ENCODE results near the gene CPHXL.

Gene CPHXL

GRCh38 chr16:75726390-75726789 lies at the start of gene CPHXL:
CPHXL (minus strand) TSS chr16:75726490; CDS start chr16:75726442, 48 bp downstream.
- no peak within 1 kb of the TSS for H3K27ac Mint-ChIP-seq
- H3K4me3 Mint-ChIP-seq, result no peak within 1 kb of the TSS
- H3K36me3 Mint-ChIP-seq (ENCODE audit: low read depth), result no peaks in the 10 kb centered on the region
- H3K4me1 Mint-ChIP-seq (ENCODE audit: low read depth), result no peaks in the 10 kb centered on the region
- H3K27me3 Mint-ChIP-seq (ENCODE audit: low read depth), result no peaks in the 10 kb centered on the region
- H3K9me3 Mint-ChIP-seq, result no peaks in the 10 kb centered on the region

- H3K4me1 Mint-ChIP-seq (ENCODE audit: low read depth), result no peaks in the 10 kb centered on the region
- no peaks in the 10 kb centered on the region for H3K9me3 Mint-ChIP-seq
- H3K36me3 Mint-ChIP-seq (ENCODE audit: low read depth), result no peaks in the 10 kb centered on the region
- peaks cover 12% of the 10 kb centered on the region for H3K27me3 Mint-ChIP-seq (ENCODE audit: low read depth)
- H3K27ac Mint-ChIP-seq, result no peak overlapping the region
- no peak overlapping the region for H3K4me3 Mint-ChIP-seq
Measured at GRCh38 chr16:75774197-75774596, 47.9 kb upstream of the CPHXL start.

GRCh38 chr16:75770051-75770450 lies 43.8 kb upstream of the CPHXL start:
- H3K36me3 Mint-ChIP-seq (ENCODE audit: low read depth), result no peaks in the 10 kb centered on the region
- no peaks in the 10 kb centered on the region for H3K9me3 Mint-ChIP-seq
- no peak overlapping the region for H3K27ac Mint-ChIP-seq
- no peaks in the 10 kb centered on the region for H3K4me1 Mint-ChIP-seq (ENCODE audit: low read depth)
- H3K27me3 Mint-ChIP-seq (ENCODE audit: low read depth), result peaks cover 12% of the 10 kb centered on the region
- H3K4me3 Mint-ChIP-seq, result no peak overlapping the region

- H3K4me3 Mint-ChIP-seq, result no peak overlapping the region
- no peaks in the 10 kb centered on the region for H3K4me1 Mint-ChIP-seq (ENCODE audit: low read depth)
- H3K9me3 Mint-ChIP-seq, result no peaks in the 10 kb centered on the region
- no peaks in the 10 kb centered on the region for H3K36me3 Mint-ChIP-seq (ENCODE audit: low read depth)
- peaks cover 6% of the 10 kb centered on the region for H3K27me3 Mint-ChIP-seq (ENCODE audit: low read depth)
- H3K27ac Mint-ChIP-seq, result no peak overlapping the region
Measured at GRCh38 chr16:75764154-75764768, 38.0 kb upstream of the CPHXL start.

- Mint-ChIP-seq H3K9me3 (no peaks in the 10 kb centered on the region), H3K4me3 (no peak overlapping the region), H3K27ac (no peak overlapping the region), H3K36me3 (ENCODE audit: low read depth) (no peaks in the 10 kb centered on the region), H3K27me3 (ENCODE audit: low read depth) (peaks cover 6% of the 10 kb centered on the region), H3K4me1 (ENCODE audit: low read depth) (no peaks in the 10 kb centered on the region)
Measured at GRCh38 chr16:75763204-75763603, 36.9 kb upstream of the CPHXL start.

GRCh38 chr16:75762746-75763145 lies 36.5 kb upstream of the CPHXL start:
- no peaks in the 10 kb centered on the region for H3K4me1 Mint-ChIP-seq (ENCODE audit: low read depth)

GRCh38 chr16:75761108-75761507 lies 34.8 kb upstream of the CPHXL start:
- H3K27me3 Mint-ChIP-seq (ENCODE audit: low read depth), result no peaks in the 10 kb centered on the region
- H3K27ac Mint-ChIP-seq, result peak overlapping the region; percentile 1
- H3K36me3 Mint-ChIP-seq (ENCODE audit: low read depth), result no peaks in the 10 kb centered on the region
- no peak overlapping the region for H3K4me3 Mint-ChIP-seq
- H3K4me1 Mint-ChIP-seq (ENCODE audit: low read depth), result no peaks in the 10 kb centered on the region
- H3K9me3 Mint-ChIP-seq, result no peaks in the 10 kb centered on the region

More at GRCh38 chr16:75762746-75763145, 36.5 kb upstream of the CPHXL start:
- Mint-ChIP-seq H3K4me3 (no peak overlapping the region), H3K27ac (no peak overlapping the region), H3K9me3 (no peaks in the 10 kb centered on the region), H3K36me3 (ENCODE audit: low read depth) (no peaks in the 10 kb centered on the region), H3K27me3 (ENCODE audit: low read depth) (peaks cover 6% of the 10 kb centered on the region)

- Mint-ChIP-seq H3K9me3 (no peaks in the 10 kb centered on the region), H3K36me3 (ENCODE audit: low read depth) (no peaks in the 10 kb centered on the region), H3K4me3 (no peak overlapping the region), H3K4me1 (ENCODE audit: low read depth) (no peaks in the 10 kb centered on the region), H3K27me3 (ENCODE audit: low read depth) (no peaks in the 10 kb centered on the region), H3K27ac (no peak overlapping the region)
Measured at GRCh38 chr16:75760018-75760519, 33.8 kb upstream of the CPHXL start.

GRCh38 chr16:75758215-75758614 lies 31.9 kb upstream of the CPHXL start:
- H3K4me1 Mint-ChIP-seq (ENCODE audit: low read depth), result no peaks in the 10 kb centered on the region
- no peak overlapping the region for H3K27ac Mint-ChIP-seq
- H3K27me3 Mint-ChIP-seq (ENCODE audit: low read depth), result no peaks in the 10 kb centered on the region
- no peaks in the 10 kb centered on the region for H3K36me3 Mint-ChIP-seq (ENCODE audit: low read depth)
- no peak overlapping the region for H3K4me3 Mint-ChIP-seq
- H3K9me3 Mint-ChIP-seq, result no peaks in the 10 kb centered on the region

- no peaks in the 10 kb centered on the region for H3K27me3 Mint-ChIP-seq (ENCODE audit: low read depth)
- no peaks in the 10 kb centered on the region for H3K9me3 Mint-ChIP-seq
- H3K36me3 Mint-ChIP-seq (ENCODE audit: low read depth), result no peaks in the 10 kb centered on the region
- H3K4me1 Mint-ChIP-seq (ENCODE audit: low read depth), result no peaks in the 10 kb centered on the region
- no peak overlapping the region for H3K4me3 Mint-ChIP-seq
- H3K27ac Mint-ChIP-seq, result no peak overlapping the region
Measured at GRCh38 chr16:75754141-75754540, 27.9 kb upstream of the CPHXL start.

- no peaks in the 10 kb centered on the region for H3K9me3 Mint-ChIP-seq
- H3K36me3 Mint-ChIP-seq (ENCODE audit: low read depth), result no peaks in the 10 kb centered on the region
- no peak overlapping the region for H3K27ac Mint-ChIP-seq
- no peaks in the 10 kb centered on the region for H3K4me1 Mint-ChIP-seq (ENCODE audit: low read depth)
- H3K4me3 Mint-ChIP-seq, result no peak overlapping the region
- H3K27me3 Mint-ChIP-seq (ENCODE audit: low read depth), result peaks cover 5% of the 10 kb centered on the region
Measured at GRCh38 chr16:75750528-75750927, 24.2 kb upstream of the CPHXL start.

- H3K27ac Mint-ChIP-seq, result no peak overlapping the region
- no peak overlapping the region for H3K4me3 Mint-ChIP-seq
- H3K4me1 Mint-ChIP-seq (ENCODE audit: low read depth), result no peaks in the 10 kb centered on the region
- H3K9me3 Mint-ChIP-seq, result peaks cover 15% of the 10 kb centered on the region
- peaks cover 5% of the 10 kb centered on the region for H3K27me3 Mint-ChIP-seq (ENCODE audit: low read depth)
- H3K36me3 Mint-ChIP-seq (ENCODE audit: low read depth), result no peaks in the 10 kb centered on the region
Measured at GRCh38 chr16:75746359-75746758, 20.1 kb upstream of the CPHXL start.

GRCh38 chr16:75745823-75746222 lies 19.5 kb upstream of the CPHXL start:
- Mint-ChIP-seq H3K4me3 (no peak overlapping the region), H3K27me3 (ENCODE audit: low read depth) (peaks cover 5% of the 10 kb centered on the region), H3K4me1 (ENCODE audit: low read depth) (no peaks in the 10 kb centered on the region), H3K36me3 (ENCODE audit: low read depth) (no peaks in the 10 kb centered on the region), H3K9me3 (peaks cover 16% of the 10 kb centered on the region), H3K27ac (no peak overlapping the region)

- Mint-ChIP-seq H3K4me3 (no peak overlapping the region), H3K27me3 (ENCODE audit: low read depth) (peaks cover 5% of the 10 kb centered on the region), H3K9me3 (peaks cover 16% of the 10 kb centered on the region), H3K36me3 (ENCODE audit: low read depth) (no peaks in the 10 kb centered on the region), H3K27ac (no peak overlapping the region), H3K4me1 (ENCODE audit: low read depth) (no peaks in the 10 kb centered on the region)
Measured at GRCh38 chr16:75745242-75745641, 19.0 kb upstream of the CPHXL start.

GRCh38 chr16:75742424-75743047 lies 16.2 kb upstream of the CPHXL start:
- H3K27me3 Mint-ChIP-seq (ENCODE audit: low read depth), result peaks cover 3% of the 10 kb centered on the region
- H3K4me3 Mint-ChIP-seq, result no peak overlapping the region
- H3K9me3 Mint-ChIP-seq, result peaks cover 24% of the 10 kb centered on the region
- H3K36me3 Mint-ChIP-seq (ENCODE audit: low read depth), result no peaks in the 10 kb centered on the region
- H3K4me1 Mint-ChIP-seq (ENCODE audit: low read depth), result no peaks in the 10 kb centered on the region
- no peak overlapping the region for H3K27ac Mint-ChIP-seq

Measured in T-helper 1 cell treated with Interleukin-12 subunit alpha and Interleukin-12 subunit beta and Interleukin-4 antibody, amounts not matched to agents 30 μg/mL and 1 μg/mL, for 36 hours (primary cell).